GM10266 (cell line): ENCODE measurements around the gene SLC22A23.

Experiments
- DNase-seq: peaks from one replicate; pipeline ENCODE4 v3.0.0; 2012; ENCODE audit errors: extremely low spot score
- TF ChIP-seq, protein P1 (sequence below): IDR thresholded peaks from 2 replicates; pipeline ENCODE4 v1.5.1; 2012; ENCODE audit warnings: mild to moderate bottlenecking, low read depth; ENCODE audit not compliant: control insufficient read depth, insufficient read depth; ENCODE audit errors: missing control alignments

SLC22A23 gene

DNA sequence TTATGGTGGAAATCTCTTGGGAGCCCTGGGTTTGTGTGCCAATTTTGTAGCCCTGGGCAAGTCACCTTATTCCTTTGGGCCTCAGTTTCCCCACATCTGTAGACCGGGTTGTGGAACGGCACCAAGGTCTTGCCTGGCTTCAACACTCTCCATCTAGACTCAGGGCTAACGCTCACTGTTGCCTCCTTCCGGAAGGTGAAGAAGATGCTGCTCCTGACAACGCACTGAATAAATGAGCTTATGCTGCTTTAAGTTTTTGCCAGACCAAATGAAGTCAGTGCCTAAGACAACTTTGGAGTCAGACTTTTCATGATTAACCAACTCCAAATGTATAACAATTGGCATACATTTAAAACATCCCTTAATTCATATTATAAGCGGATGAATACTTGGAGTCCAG, 145.0 kb downstream of the SLC22A23 start:
- no peak for DNase-seq
- TF ChIP-seq, protein P1, sequence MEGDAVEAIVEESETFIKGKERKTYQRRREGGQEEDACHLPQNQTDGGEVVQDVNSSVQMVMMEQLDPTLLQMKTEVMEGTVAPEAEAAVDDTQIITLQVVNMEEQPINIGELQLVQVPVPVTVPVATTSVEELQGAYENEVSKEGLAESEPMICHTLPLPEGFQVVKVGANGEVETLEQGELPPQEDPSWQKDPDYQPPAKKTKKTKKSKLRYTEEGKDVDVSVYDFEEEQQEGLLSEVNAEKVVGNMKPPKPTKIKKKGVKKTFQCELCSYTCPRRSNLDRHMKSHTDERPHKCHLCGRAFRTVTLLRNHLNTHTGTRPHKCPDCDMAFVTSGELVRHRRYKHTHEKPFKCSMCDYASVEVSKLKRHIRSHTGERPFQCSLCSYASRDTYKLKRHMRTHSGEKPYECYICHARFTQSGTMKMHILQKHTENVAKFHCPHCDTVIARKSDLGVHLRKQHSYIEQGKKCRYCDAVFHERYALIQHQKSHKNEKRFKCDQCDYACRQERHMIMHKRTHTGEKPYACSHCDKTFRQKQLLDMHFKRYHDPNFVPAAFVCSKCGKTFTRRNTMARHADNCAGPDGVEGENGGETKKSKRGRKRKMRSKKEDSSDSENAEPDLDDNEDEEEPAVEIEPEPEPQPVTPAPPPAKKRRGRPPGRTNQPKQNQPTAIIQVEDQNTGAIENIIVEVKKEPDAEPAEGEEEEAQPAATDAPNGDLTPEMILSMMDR = no peak

DNA sequence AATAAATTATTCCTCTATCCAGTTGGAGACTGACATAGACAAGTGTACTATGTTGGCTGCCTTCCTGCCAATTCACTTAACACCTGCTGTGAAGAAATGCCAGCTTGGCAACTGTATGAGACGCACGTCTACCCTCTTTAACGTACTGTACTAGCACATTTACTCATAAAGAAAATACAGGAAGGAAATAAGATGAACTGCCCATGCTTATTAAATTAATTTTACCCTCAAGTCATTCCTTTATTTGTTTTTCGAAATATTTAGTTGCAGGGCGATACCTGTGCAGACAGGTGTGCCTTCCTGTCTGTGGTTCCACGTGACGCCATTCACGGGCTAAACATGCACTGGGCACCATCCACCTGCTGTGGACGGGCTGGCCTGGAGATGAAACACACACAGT, 146.1 kb downstream of the SLC22A23 start:
- TF ChIP-seq, protein P1 = no peak
- no peak for DNase-seq

DNA sequence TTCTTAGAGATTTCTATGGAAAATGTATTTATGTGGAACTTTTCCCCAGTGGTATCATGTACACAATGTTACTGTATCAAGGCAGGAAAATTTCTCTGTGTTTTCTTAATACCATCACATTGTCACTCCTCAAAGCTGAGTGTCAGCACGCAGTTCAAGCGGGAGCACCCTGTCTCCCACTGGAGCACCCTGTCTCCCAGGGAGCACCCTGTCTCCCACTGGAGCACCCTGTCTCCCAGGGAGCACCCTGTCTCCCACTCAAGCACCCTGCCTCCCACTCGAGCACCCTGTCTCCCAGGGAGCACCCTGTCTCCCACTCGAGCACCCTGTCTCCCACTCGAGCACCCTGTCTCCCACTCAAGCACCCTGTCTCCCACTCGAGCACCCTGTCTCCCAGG, 146.8 kb downstream of the SLC22A23 start:
- TF ChIP-seq, protein P1 = no peak
- DNase-seq = no peak

DNA sequence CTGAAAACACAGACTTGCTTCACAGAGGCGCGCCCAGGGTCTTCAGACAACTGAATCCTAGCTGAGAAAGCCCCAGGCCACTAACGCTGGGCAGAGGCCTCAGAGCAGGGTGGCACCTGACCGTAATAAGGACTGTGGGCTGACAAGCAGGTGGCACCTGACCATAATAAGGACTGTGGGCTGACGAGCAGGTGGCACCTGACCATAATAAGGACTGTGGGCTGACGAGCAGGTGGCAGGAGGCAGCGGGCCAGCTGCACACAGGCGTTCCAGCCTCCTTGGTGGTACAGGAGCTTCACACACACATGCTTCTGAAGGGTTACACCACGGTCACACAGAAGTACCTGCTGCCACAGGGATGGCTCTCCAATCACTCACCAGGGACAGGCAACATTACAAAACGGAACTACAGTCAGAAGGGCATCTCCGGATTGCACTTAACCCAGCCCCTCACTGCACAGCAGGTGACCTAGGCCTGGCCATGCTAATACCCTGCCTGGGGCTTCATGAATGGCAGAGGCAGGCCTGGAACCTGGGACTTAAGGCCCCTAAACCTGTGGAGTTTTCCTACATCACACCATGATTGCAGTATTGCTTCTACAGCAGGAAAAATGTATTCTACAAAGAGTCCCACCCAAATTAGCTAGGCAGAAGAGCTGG, 147.3 kb downstream of the SLC22A23 start:
- TF ChIP-seq, protein P1 = no peak
- DNase-seq = no peak

DNA sequence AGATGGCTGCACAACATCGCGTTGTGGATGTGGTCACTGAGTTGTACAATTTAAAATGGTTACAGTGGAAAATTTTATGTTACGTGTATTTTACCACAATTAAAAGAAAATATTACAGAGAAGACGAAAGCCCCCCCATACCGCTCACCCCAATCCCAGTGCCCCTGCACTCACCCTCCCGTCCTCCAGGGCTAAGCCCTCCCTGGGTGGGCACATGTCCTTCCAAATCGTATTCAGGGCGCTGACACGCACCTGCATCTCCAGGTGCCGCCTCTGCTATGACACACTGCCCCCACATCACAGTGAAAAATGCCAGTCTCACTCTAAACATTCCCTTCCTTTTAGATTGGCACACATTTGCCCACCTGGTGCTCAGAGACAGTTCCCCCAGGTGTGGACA, 148.7 kb downstream of the SLC22A23 start:
- DNase-seq = no peak
- TF ChIP-seq, protein P1 = no peak

DNA sequence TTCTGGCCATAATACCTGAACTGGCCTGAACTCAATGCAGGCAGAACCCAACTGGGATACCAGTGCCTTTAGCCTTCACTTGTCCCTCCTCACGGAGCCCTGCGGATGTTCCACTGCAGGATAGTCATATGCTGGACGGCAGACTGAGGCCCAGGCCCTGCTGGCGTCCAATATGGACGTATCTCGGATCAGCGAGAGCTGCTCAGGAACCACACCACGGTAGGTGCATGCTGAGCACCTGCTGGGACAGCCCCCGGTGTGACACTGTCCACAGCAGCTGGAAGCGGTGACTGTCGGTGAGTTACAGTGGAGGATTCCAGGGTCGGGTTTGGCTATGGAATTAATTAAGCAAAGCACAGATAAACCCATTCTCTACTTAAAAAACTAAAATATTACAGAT, 149.4 kb downstream of the SLC22A23 start:
- TF ChIP-seq, protein P1 = no peak
- no peak for DNase-seq

DNA sequence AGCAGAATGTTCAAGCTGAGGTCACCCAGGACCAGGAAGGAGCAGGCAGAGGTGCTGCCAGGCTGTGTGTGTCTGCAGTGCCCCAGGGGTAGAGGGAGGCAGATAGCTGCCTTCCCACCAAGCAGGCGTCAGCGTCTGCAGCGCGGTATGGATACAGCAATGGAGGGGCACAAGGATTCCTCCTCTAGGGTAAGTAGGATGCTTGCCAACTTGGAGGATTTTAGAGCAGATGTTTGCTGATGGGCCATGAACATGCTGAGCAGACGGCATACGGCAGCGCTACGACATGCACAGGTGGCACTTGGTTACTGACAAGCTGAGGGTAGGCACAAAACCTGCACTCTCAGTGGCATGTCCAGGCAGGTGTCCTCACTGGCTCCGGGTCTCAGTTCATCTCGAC, 150.0 kb downstream of the SLC22A23 start:
- TF ChIP-seq, protein P1 = no peak
- DNase-seq = no peak
